HCT116 (cell line): Measurements from ENCODE around the gene SCGB2B2. TPM values are rescaled to one million over a fixed set of nuclear protein-coding genes. Genes with fewer than 3 reads are reported as not detected.

Source experiments
- ATAC-seq: fragments of 200-7000 bp; cut with Tn5 transposase; 2 replicates; pipeline ENCODE4 v1.9.1; 2020; ENCODE audit warnings: mild to moderate bottlenecking, moderate library complexity
- BruUV-seq: library from RNA; stranded (reverse); fragments of 400-500 nt; replicated peaks from 2 replicates; lab custom pipeline; 2021; lab: Mats Ljungman, UMichigan
- CTCF ChIA-PET: fragments of 300-600 bp; sonication (Branson Sonifier 250); formaldehyde crosslinking; loops from one replicate; lab custom pipeline; 2021; ENCODE audit warnings: antibody characterized with exemption; lab: Charles Lee
- POLR2A ChIA-PET: fragments of 300-600, 350-600 bp; sonication (Branson Sonifier 250); formaldehyde crosslinking; loops from one replicate; lab custom pipeline; 2021; ENCODE audit warnings: antibody characterized with exemption; lab: Charles Lee
- RAD21 ChIA-PET, 2 experiments: fragments of 300-600 bp; sonication (Branson Sonifier 250); formaldehyde crosslinking; loops; one replicate each; lab custom pipeline; 2023; ENCODE audit warnings: low total read pairs in 2 of 2; ENCODE audit not compliant: uncharacterized antibody in 2 of 2, unreplicated experiment in 2 of 2, low non-redundant PET in 1 of 2; lab: Charles Lee
- DNase-seq: peaks from one replicate; pipeline ENCODE4 v3.0.0-alpha.2; 2010; ENCODE audit warnings: low read depth, low spot score
- H2AFZ ChIP-seq: fragments of 200-600 bp; shearing (Covaris generic), sonication (generic); 2 replicates; pipeline ENCODE4 v1.6.1; 2017; ENCODE audit warnings: low read depth, mixed run types, mixed read lengths, antibody characterized with exemption, low read length; ENCODE audit not compliant: poor library complexity, severe bottlenecking
- H3K27ac ChIP-seq: 2 replicates; pipeline ENCODE4 v1.5.1; 2012; ENCODE audit warnings: low read depth, low read length
- H3K27me3 ChIP-seq: fragments of 200-600 bp; sonication (generic); 2 replicates; pipeline ENCODE4 v1.6.1; 2016; ENCODE audit warnings: mixed run types, low read length, mixed read lengths; ENCODE audit not compliant: insufficient read depth
- H3K36me3 ChIP-seq, 2 experiments: fragments of 200-500 bp in 1 of 2; fragments of 200-600 bp in 1 of 2; sonication (Bioruptor generic) in 1 of 2; sonication (generic) in 1 of 2; 2 replicates each; pipeline versions ENCODE4 v1.5.1 to v1.6.1; 2014 to 2016; ENCODE audit warnings: low read length in 2 of 2, inconsistent platforms in 1 of 2, mixed read lengths in 1 of 2, mixed run types in 1 of 2; ENCODE audit not compliant: insufficient read depth in 2 of 2, control insufficient read depth in 1 of 2
- H3K4me1 ChIP-seq, 2 experiments: fragments of 200-600 bp in 1 of 2; sonication (generic) in 1 of 2; 2 replicates each; pipeline versions ENCODE4 v1.5.1 to v1.6.1; 2012 to 2017; ENCODE audit warnings: low read length in 2 of 2, inconsistent platforms in 1 of 2, mild to moderate bottlenecking in 1 of 2, mixed read lengths in 1 of 2, mixed run types in 1 of 2, moderate library complexity in 1 of 2; ENCODE audit not compliant: insufficient read depth in 2 of 2, control insufficient read depth in 1 of 2
- H3K4me2 ChIP-seq: fragments of 200-600 bp; sonication (generic); 2 replicates; pipeline ENCODE4 v1.6.1; 2017; ENCODE audit warnings: mixed run types, low read length, mixed read lengths
- H3K4me3 ChIP-seq, 2 experiments: fragments of 200-600 bp in 1 of 2; sonication (generic) in 1 of 2; replicated peaks in 1 of 2; 2 replicates each; pipeline ENCODE4 v1.5.1; 2011 to 2016; ENCODE audit warnings: low read length in 2 of 2, control low read depth in 1 of 2, low read depth in 1 of 2, mild to moderate bottlenecking in 1 of 2, mixed read lengths in 1 of 2, mixed run types in 1 of 2
- H3K79me2 ChIP-seq: fragments of 200-600 bp; sonication (generic); 2 replicates; pipeline ENCODE4 v1.6.1; 2017; ENCODE audit warnings: mild to moderate bottlenecking, mixed run types, low read length, moderate library complexity, mixed read lengths; ENCODE audit not compliant: insufficient read depth
- H3K9ac ChIP-seq: fragments of 200-600 bp; sonication (generic); 2 replicates; pipeline ENCODE4 v1.6.1; 2016; ENCODE audit warnings: low read length, mixed read lengths
- H3K9me2 ChIP-seq: fragments of 200-600 bp; sonication (generic), shearing (Covaris generic); 2 replicates; pipeline ENCODE4 v1.6.1; 2017; ENCODE audit warnings: mixed run types, mild to moderate bottlenecking, moderate library complexity; ENCODE audit not compliant: insufficient read depth
- H3K9me3 ChIP-seq, 2 experiments: fragments of 200-500 bp in 1 of 2; fragments of 200-600 bp in 1 of 2; sonication (Bioruptor generic) in 1 of 2; sonication (generic) in 1 of 2; 2 replicates each; pipeline ENCODE4 v1.6.1; 2014 to 2017; ENCODE audit warnings: low read length in 2 of 2, mixed read lengths in 2 of 2, inconsistent platforms in 1 of 2, low read depth in 1 of 2, mild to moderate bottlenecking in 1 of 2, mixed run types in 1 of 2, moderate library complexity in 1 of 2; ENCODE audit not compliant: control insufficient read depth in 1 of 2, insufficient read depth in 1 of 2
- H4K20me1 ChIP-seq: fragments of 200-600 bp; sonication (generic), shearing (Covaris generic); 2 replicates; pipeline ENCODE4 v1.6.1; 2017; ENCODE audit warnings: mixed run types, mild to moderate bottlenecking, moderate library complexity; ENCODE audit not compliant: insufficient read depth
- ATF3 ChIP-seq: IDR thresholded peaks from 2 replicates; pipeline ENCODE4 v1.6.1; 2012
- CEBPB ChIP-seq: IDR thresholded peaks from 2 replicates; pipeline ENCODE4 v1.6.1; 2012; ENCODE audit warnings: low read depth
- EGR1 ChIP-seq: IDR thresholded peaks from 2 replicates; pipeline ENCODE4 v1.6.1; 2012; ENCODE audit warnings: low read depth
- ELF1 ChIP-seq: IDR thresholded peaks from 2 replicates; pipeline ENCODE4 v1.6.1; 2012; ENCODE audit warnings: low read depth, borderline replicate concordance
- EZH2 ChIP-seq: fragments of 200-600 bp; sonication (generic); IDR thresholded peaks from 2 replicates; pipeline ENCODE4 v1.6.1; 2017; ENCODE audit warnings: antibody characterized with exemption, mixed run types
- EZH2phosphoT487 ChIP-seq: fragments of 200-600 bp; IDR thresholded peaks from 2 replicates; pipeline ENCODE4 v1.6.1; 2018; ENCODE audit warnings: antibody characterized with exemption, borderline replicate concordance
- FOSL1 ChIP-seq: IDR thresholded peaks from 2 replicates; pipeline ENCODE4 v1.6.1; 2012; ENCODE audit warnings: low read depth
- MAX ChIP-seq: IDR thresholded peaks from 2 replicates; pipeline ENCODE4 v1.6.1; 2012
- POLR2A ChIP-seq: IDR thresholded peaks from 2 replicates; pipeline ENCODE4 v1.7.0; 2011; ENCODE audit warnings: borderline replicate concordance; ENCODE audit not compliant: insufficient read depth, insufficient read length; ENCODE audit errors: extremely low read depth
- POLR2AphosphoS5 ChIP-seq: IDR thresholded peaks from 2 replicates; pipeline ENCODE4 v1.6.1; 2011; ENCODE audit warnings: mild to moderate bottlenecking, low read depth, low read length, moderate library complexity
- RAD21 ChIP-seq: IDR thresholded peaks from 2 replicates; pipeline ENCODE4 v1.6.1; 2012; ENCODE audit warnings: low read depth, mild to moderate bottlenecking
- REST ChIP-seq: IDR thresholded peaks from 2 replicates; pipeline ENCODE4 v1.6.1; 2012; ENCODE audit warnings: low read depth
- SIN3A ChIP-seq: IDR thresholded peaks from 2 replicates; pipeline ENCODE4 v1.6.1; 2012; ENCODE audit warnings: low read depth
- SP1 ChIP-seq: IDR thresholded peaks from 2 replicates; pipeline ENCODE4 v1.6.1; 2012; ENCODE audit warnings: low read depth
- SRF ChIP-seq: IDR thresholded peaks from 2 replicates; pipeline ENCODE4 v1.6.1; 2012; ENCODE audit warnings: low read depth
- TCF7L2 ChIP-seq: IDR thresholded peaks from 2 replicates; pipeline ENCODE4 v1.7.0; 2011; ENCODE audit warnings: borderline replicate concordance, inconsistent platforms; ENCODE audit not compliant: insufficient read depth, insufficient read length; ENCODE audit errors: extremely low read depth
- YY1 ChIP-seq: IDR thresholded peaks from 2 replicates; pipeline ENCODE4 v1.6.1; 2011; ENCODE audit warnings: low read length, low read depth, moderate library complexity, mild to moderate bottlenecking; ENCODE audit not compliant: insufficient replicate concordance; ENCODE audit errors: extremely low read depth
- ZBTB33 ChIP-seq: IDR thresholded peaks from 2 replicates; pipeline ENCODE4 v1.6.1; 2011; ENCODE audit warnings: mild to moderate bottlenecking, low read length, moderate library complexity; ENCODE audit not compliant: insufficient replicate concordance; ENCODE audit errors: extremely low read depth
- ZFX ChIP-seq: fragments of 450-650 bp; IDR thresholded peaks from 2 replicates; pipeline ENCODE4 v1.6.1; 2017
- ZNF274 ChIP-seq: fragments of 200-500 bp; sonication (Bioruptor generic); IDR thresholded peaks from 2 replicates; pipeline ENCODE4 v1.6.1; 2014; ENCODE audit warnings: mild to moderate bottlenecking, low read depth, low read length, inconsistent platforms
- intact Hi-C: fragments of 100-400 bp; cut with micrococcal nuclease; formaldehyde crosslinking; loops from 2 replicates; pipeline ENCODE4 v1.10.0; 2022
- total RNA-seq: library from RNA; stranded (reverse); gene quantifications from one replicate; pipeline ENCODE4 v1.2.1, GENCODE V29; 2021; ENCODE audit not compliant: unreplicated experiment

SCGB2B2 gene
- total RNA-seq, 1 experiment from 2014 or later: 0.27 TPM

GRCh38 chr19:34722353-34722752, 45.4 kb upstream of the SCGB2B2 start:
- CTCF ChIA-PET: no interaction called here
- H3K4me2 ChIP-seq: no peak overlapping the region
- intact Hi-C loops: no loop called here
- no peaks in the 10 kb centered on the region for H4K20me1 ChIP-seq
- RAD21 ChIA-PET: no interaction called here
- no peaks in the 10 kb centered on the region for H3K9me3 ChIP-seq
- no peaks in the 10 kb centered on the region for H3K4me1 ChIP-seq
- ATAC-seq (no peak), DNase-seq (no peak)
- no peaks in the 10 kb centered on the region for H3K9me2 ChIP-seq
- H3K27ac ChIP-seq: no peak overlapping the region
- BruUV-seq: no TSS peak
- no peaks in the 10 kb centered on the region for H3K79me2 ChIP-seq
- no peak overlapping the region for H3K9ac ChIP-seq
- no peak overlapping the region for H2AFZ ChIP-seq
- H3K27me3 ChIP-seq: no peaks in the 10 kb centered on the region; the same call in 1 of the 2 replicates
- no peaks in the 10 kb centered on the region for H3K36me3 ChIP-seq
- POLR2A ChIA-PET: no interaction called here
- H3K4me3 ChIP-seq: no peak overlapping the region
- TF ChIP-seq FOSL1 (no peak), MAX (no peak), ZBTB33 (no peak), SP1 (no peak), ELF1 (no peak), EGR1 (no peak), CEBPB (no peak), ZFX (no peak), EZH2phosphoT487 (no peak), SRF (no peak), ZNF274 (no peak), YY1 (no peak), TCF7L2 (no peak), POLR2A (no peak), ATF3 (no peak), SIN3A (no peak), RAD21 (no peak), REST (no peak), POLR2AphosphoS5 (no peak), EZH2 (no peak)
